Esophagus squamous epithelium (tissue), 5 donors: Measurements from ENCODE around the gene FLNB. TPM values are rescaled to one million over a fixed set of nuclear protein-coding genes. Genes with fewer than 3 reads are reported as not detected.
A peak's percentile ranks its signal among the peaks of the same experiment; 100 is the strongest.

ENCODE experiments used
- DNase-seq: peaks from one replicate; lab custom pipeline; 2025; lab: John Stamatoyannopoulos, UW
- H3K27ac ChIP-seq, 4 donors: fragments of 200-600 bp; sonication (generic); one replicate each; pipeline ENCODE4 v1.5.1; 2016 to 2019; ENCODE audit warnings: mild to moderate bottlenecking in 1 of 4
- H3K27me3 ChIP-seq, 4 donors: fragments of 200-600 bp; sonication (generic); 1 replicate in 3 of 4; 2 replicates in 1 of 4; pipeline versions ENCODE4 v1.5.1 to v1.6.0; 2017 to 2021; ENCODE audit warnings: antibody characterized with exemption in 1 of 4
- H3K36me3 ChIP-seq, 3 donors: fragments of 200-600 bp; sonication (generic); one replicate each; pipeline ENCODE4 v1.5.1; 2016 to 2019
- H3K4me1 ChIP-seq, 3 donors: fragments of 200-600 bp; sonication (generic); one replicate each; pipeline ENCODE4 v1.5.1; 2017 to 2019
- H3K4me3 ChIP-seq, 4 donors: fragments of 200-600 bp; sonication (generic); 1 replicate in 3 of 4; 2 replicates in 1 of 4; pipeline ENCODE4 v1.5.1; 2016 to 2019; ENCODE audit warnings: mild to moderate bottlenecking in 2 of 4, moderate library complexity in 1 of 4
- H3K9me3 ChIP-seq, 3 donors: fragments of 200-600 bp; sonication (generic); one replicate each; pipeline ENCODE4 v1.5.1; 2016 to 2019
- CTCF ChIP-seq, 6 experiments: fragments of 450-650 bp in 4 of 6; fragments of 200-600 bp in 2 of 6; sonication (generic) in 2 of 6; IDR thresholded peaks; one replicate each; pipeline ENCODE4 v1.5.1; 2016 to 2019; ENCODE audit warnings: antibody characterized with exemption in 6 of 6, mild to moderate bottlenecking in 4 of 6, moderate library complexity in 4 of 6
- POLR2A ChIP-seq, 4 donors: fragments of 450-650 bp; IDR thresholded peaks; one replicate each; pipeline ENCODE4 v1.6.1; 2017; ENCODE audit warnings: antibody characterized with exemption in 4 of 4, mild to moderate bottlenecking in 4 of 4, moderate library complexity in 3 of 4
- WGBS, 2 donors: methylation state at CpG; one replicate each; pipeline ENCODE4 v1.1.5; 2018; 5-methylcytosine and 5-hydroxymethylcytosine counted together
- intact Hi-C: fragments of 100-400 bp; cut with DNase I; formaldehyde crosslinking; loops from one replicate; pipeline ENCODE4 v1.15.0; 2022
- total RNA-seq, 4 donors: library from RNA; depleted of rRNA; stranded (reverse); fragments of >200 nt; gene quantifications; one replicate each; pipeline ENCODE4 v1.1.0, GENCODE V29; 2016
- donor health status: DM: yes; HTN: yes; CAD: no.

The FLNB gene
- total RNA-seq, 4 donors from 2014 or later: 65.4 to 77.0 (median 71.5) TPM

GRCh38 chr3:58131101-58131825, 123.0 kb downstream of the FLNB start:
- H3K36me3 ChIP-seq: peaks cover 6 to 100% (median 26%) of the 10 kb centered on the region in 3 donors
- DNase-seq: no peak
- 81 to 88% methylated on average over 4 to 6 of the region's 6 CpGs for WGBS, 2 donors

GRCh38 chr3:58132850-58133249, 124.6 kb downstream of the FLNB start:
- WGBS, 2 donors: 90 to 95% methylated on average over 4 of the region's 4 CpGs
- no peak for DNase-seq
- H3K36me3 ChIP-seq: peaks cover 10 to 100% (median 27%) of the 10 kb centered on the region in 3 donors

More at GRCh38 chr3:58131101-58131825, 123.0 kb downstream of the FLNB start:
- H3K27me3 ChIP-seq: no peaks in the 10 kb centered on the region
- no peaks in the 10 kb centered on the region for H3K4me1 ChIP-seq
- no peak overlapping the region for H3K4me3 ChIP-seq
- TF ChIP-seq CTCF (IDR thresholded peaks at IDR 0.05): no peak
- no peak for TF ChIP-seq POLR2A (IDR thresholded peaks at IDR 0.05)
- intact Hi-C loops: no loop called here
- H3K9me3 ChIP-seq: no peaks in the 10 kb centered on the region
- H3K27ac ChIP-seq: no peak overlapping the region

GRCh38 chr3:58134468-58134867, 126.2 kb downstream of the FLNB start:
- TF ChIP-seq CTCF (IDR thresholded peaks at IDR 0.05) (no peak), POLR2A (IDR thresholded peaks at IDR 0.05) (no peak)
- Histone ChIP-seq H3K4me3 (no peak overlapping the region), H3K9me3 (no peaks in the 10 kb centered on the region), H3K4me1 (no peaks in the 10 kb centered on the region), H3K36me3 (peaks cover 10 to 100% (median 33%) of the 10 kb centered on the region in 3 donors), H3K27ac (no peak overlapping the region), H3K27me3 (no peaks in the 10 kb centered on the region)
- WGBS, 2 donors: 90 to 91% methylated on average over 3 to 5 of the region's 5 CpGs
- no peak for DNase-seq
- intact Hi-C loops: no loop called here

More at GRCh38 chr3:58132850-58133249, 124.6 kb downstream of the FLNB start:
- TF ChIP-seq POLR2A (IDR thresholded peaks at IDR 0.05) (no peak), CTCF (IDR thresholded peaks at IDR 0.05) (no peak)
- Histone ChIP-seq H3K4me3 (no peak overlapping the region), H3K27ac (no peak overlapping the region), H3K9me3 (no peaks in the 10 kb centered on the region), H3K27me3 (no peaks in the 10 kb centered on the region), H3K4me1 (no peaks in the 10 kb centered on the region)
- intact Hi-C loops: no loop called here

- no peaks in the 10 kb centered on the region for H3K27me3 ChIP-seq
- WGBS, 2 donors: 86 to 87% methylated on average over 12 to 13 of the region's 14 CpGs
- H3K4me3 ChIP-seq: no peak overlapping the region
- DNase-seq: no peak
- no peaks in the 10 kb centered on the region for H3K9me3 ChIP-seq
- no peaks in the 10 kb centered on the region for H3K4me1 ChIP-seq
- no peak for TF ChIP-seq POLR2A (IDR thresholded peaks at IDR 0.05)
- peak in 4 of 6 experiments; percentile 4 to 47 (median 24) for TF ChIP-seq CTCF (IDR thresholded peaks at IDR 0.05)
- peaks cover 4 to 100% (median 36%) of the 10 kb centered on the region in 3 donors for H3K36me3 ChIP-seq
- peak overlapping the region in 2 of 4 donors; percentile 43 to 56 for H3K27ac ChIP-seq
- intact Hi-C loops: no loop called here
These were observed 127.7 kb downstream of the FLNB start for GRCh38 chr3:58135712-58136543.

GRCh38 chr3:58137306-58137705, 129.1 kb downstream of the FLNB start:
- Histone ChIP-seq H3K4me3 (no peak overlapping the region), H3K27ac (peak overlapping the region in 1 of 4 donors; percentile 56), H3K36me3 (peaks cover 4 to 100% (median 45%) of the 10 kb centered on the region in 3 donors), H3K27me3 (no peaks in the 10 kb centered on the region), H3K4me1 (no peaks in the 10 kb centered on the region), H3K9me3 (no peaks in the 10 kb centered on the region)
- TF ChIP-seq POLR2A (IDR thresholded peaks at IDR 0.05) (no peak), CTCF (IDR thresholded peaks at IDR 0.05) (no peak)
- intact Hi-C loops: no loop called here
- DNase-seq: no peak
- 71 to 76% methylated on average over 4 of the region's 4 CpGs for WGBS, 2 donors
